Neuronal stem cell (in vitro differentiated cells): ENCODE results near the gene ZSWIM6.

Source experiments
- DNase-seq: peaks from one replicate; pipeline ENCODE4 v3.0.0-alpha.2; 2013; ENCODE audit warnings: low spot score
- H2AFZ ChIP-seq: one replicate; pipeline ENCODE4 v1.6.1; 2013; ENCODE audit warnings: mild to moderate bottlenecking, low read length, inconsistent platforms
- H2AK5ac ChIP-seq: 2 replicates; pipeline ENCODE4 v1.6.1; 2013; ENCODE audit warnings: low read depth, mild to moderate bottlenecking, inconsistent platforms, low read length, moderate library complexity, mixed read lengths
- H2BK120ac ChIP-seq: 2 replicates; pipeline ENCODE4 v1.6.1; 2013; ENCODE audit warnings: low read depth, mild to moderate bottlenecking, inconsistent platforms, low read length, moderate library complexity, mixed read lengths
- H2BK12ac ChIP-seq: one replicate; pipeline ENCODE4 v1.6.1; 2013; ENCODE audit warnings: low read length, inconsistent platforms
- H2BK15ac ChIP-seq: 2 replicates; pipeline ENCODE4 v1.6.1; 2013; ENCODE audit warnings: mild to moderate bottlenecking, low read length, inconsistent platforms, mixed read lengths
- H2BK5ac ChIP-seq: one replicate; pipeline ENCODE4 v1.6.1; 2013; ENCODE audit warnings: inconsistent platforms, mild to moderate bottlenecking, low read length, moderate library complexity
- H3K14ac ChIP-seq: one replicate; pipeline ENCODE4 v1.6.1; 2013; ENCODE audit warnings: low read length, inconsistent platforms
- H3K18ac ChIP-seq: 2 replicates; pipeline ENCODE4 v1.6.1; 2013; ENCODE audit warnings: low read length, inconsistent platforms
- H3K23ac ChIP-seq: 2 replicates; pipeline ENCODE4 v1.6.1; 2013; ENCODE audit warnings: low read depth, mild to moderate bottlenecking, mixed read lengths, low read length, inconsistent platforms; ENCODE audit not compliant: poor library complexity
- H3K27ac ChIP-seq: replicated peaks from 3 replicates; pipeline ENCODE4 v1.5.1; 2013; ENCODE audit warnings: low read length, inconsistent platforms
- H3K27me3 ChIP-seq, 3 experiments: 2 replicates each; pipeline ENCODE4 v1.6.1; 2013; ENCODE audit warnings: low read length in 3 of 3, mild to moderate bottlenecking in 2 of 3, inconsistent platforms in 1 of 3, low read depth in 1 of 3, mixed read lengths in 1 of 3, moderate library complexity in 1 of 3; ENCODE audit not compliant: control insufficient read depth in 3 of 3, insufficient read depth in 3 of 3
- H3K36me3 ChIP-seq, 2 donors: replicated peaks in 1 of 2; 2 replicates each; pipeline ENCODE4 v1.6.1; 2013; ENCODE audit warnings: low read length in 2 of 2; ENCODE audit not compliant: control insufficient read depth in 2 of 2, insufficient read depth in 2 of 2
- H3K4ac ChIP-seq: 2 replicates; pipeline ENCODE4 v1.6.1; 2013; ENCODE audit warnings: inconsistent platforms, mild to moderate bottlenecking, low read length, moderate library complexity
- H3K4me1 ChIP-seq, 2 donors: 1 replicate in 1 of 2; 2 replicates in 1 of 2; pipeline ENCODE4 v1.6.1; 2013; ENCODE audit warnings: low read length in 2 of 2, low read depth in 1 of 2; ENCODE audit not compliant: control insufficient read depth in 2 of 2, insufficient read depth in 1 of 2
- H3K4me2 ChIP-seq: one replicate; pipeline ENCODE4 v1.6.1; 2013; ENCODE audit warnings: mild to moderate bottlenecking, low read length, inconsistent platforms; ENCODE audit not compliant: insufficient read depth, poor library complexity, severe bottlenecking
- H3K4me3 ChIP-seq, 2 donors: 2 replicates each; pipeline ENCODE4 v1.5.1; 2013; ENCODE audit warnings: low read length in 2 of 2, mild to moderate bottlenecking in 2 of 2, inconsistent platforms in 1 of 2, moderate library complexity in 1 of 2
- H3K79me1 ChIP-seq: one replicate; pipeline ENCODE4 v1.6.1; 2013; ENCODE audit warnings: low read depth, mild to moderate bottlenecking, inconsistent platforms, low read length, moderate library complexity
- H3K9ac ChIP-seq: one replicate; pipeline ENCODE4 v1.6.1; 2013; ENCODE audit warnings: mild to moderate bottlenecking, low read depth, low read length, inconsistent platforms; ENCODE audit not compliant: poor library complexity
- H3K9me3 ChIP-seq, 2 donors: replicated peaks in 1 of 2; 2 replicates each; pipeline versions ENCODE3 to v1.6.1; 2013; ENCODE audit warnings: low read length in 2 of 2, mild to moderate bottlenecking in 2 of 2, inconsistent platforms in 1 of 2, low read depth in 1 of 2, mixed read lengths in 1 of 2, moderate library complexity in 1 of 2; ENCODE audit not compliant: control insufficient read depth in 2 of 2, insufficient read depth in 1 of 2
- H4K8ac ChIP-seq: one replicate; pipeline ENCODE4 v1.6.1; 2013; ENCODE audit warnings: low read depth, mild to moderate bottlenecking, inconsistent platforms, low read length, moderate library complexity
- H4K91ac ChIP-seq: one replicate; pipeline ENCODE4 v1.6.1; 2013; ENCODE audit warnings: low read length, low read depth, mild to moderate bottlenecking, inconsistent platforms; ENCODE audit not compliant: poor library complexity
- whole genome bisulfite sequencing, 2 donors: extraction: QIAGEN DNeasy Blood & Tissue Kit; methylation state at CpG; one replicate each; pipeline ENCODE4 v1.1.7; 2013; ENCODE audit warnings: missing lambda C conversion rate in 2 of 2, mixed read lengths in 1 of 2; ENCODE audit not compliant: insufficient read length in 2 of 2, insufficient replicate concordance in 1 of 2; ENCODE audit errors: extremely low coverage in 2 of 2; 5-methylcytosine and 5-hydroxymethylcytosine counted together

Gene ZSWIM6

DNA sequence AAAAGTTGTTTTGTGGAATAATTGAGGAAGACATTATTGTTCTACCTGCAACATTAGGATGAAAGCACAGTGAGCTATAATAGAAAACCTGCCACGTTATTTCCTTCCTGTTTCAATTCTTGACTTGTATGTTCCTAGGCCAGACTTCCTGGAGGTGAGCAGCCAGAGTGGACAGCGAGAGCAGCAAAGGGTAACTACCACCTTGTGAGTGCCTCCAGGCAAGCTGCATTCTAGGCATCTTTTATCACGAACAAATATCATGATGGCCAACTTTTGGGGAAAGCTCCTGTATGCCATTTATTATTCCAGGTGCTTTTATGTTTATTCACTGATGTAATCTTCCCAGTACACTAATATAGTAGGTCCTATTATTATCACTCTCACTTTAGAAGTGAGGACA is 34.0 kb upstream of the ZSWIM6 start:
- Histone ChIP-seq H4K8ac (no peak overlapping the region), H3K23ac (no peak overlapping the region), H3K4me3 (no peak overlapping the region), H3K27ac (no peak overlapping the region), H2BK15ac (no peak overlapping the region), H3K36me3 (no peaks in the 10 kb centered on the region), H3K14ac (no peak overlapping the region), H2AFZ (no peak overlapping the region), H3K4me2 (no peak overlapping the region), H2BK12ac (no peak overlapping the region), H3K79me1 (no peaks in the 10 kb centered on the region), H2BK120ac (no peak overlapping the region), H2BK5ac (no peak overlapping the region), H3K4me1 (peaks cover 14 to 17% of the 10 kb centered on the region in 2 donors), H3K27me3 (no peaks in the 10 kb centered on the region), H3K4ac (no peak overlapping the region), H3K9ac (no peak overlapping the region), H3K18ac (no peak overlapping the region), H2AK5ac (no peak overlapping the region), H3K9me3 (no peaks in the 10 kb centered on the region), H4K91ac (no peak overlapping the region)
- no peak for DNase-seq
- WGBS, 2 donors, result no CpG with 5 or more reads among the region's 3 CpGs

DNA sequence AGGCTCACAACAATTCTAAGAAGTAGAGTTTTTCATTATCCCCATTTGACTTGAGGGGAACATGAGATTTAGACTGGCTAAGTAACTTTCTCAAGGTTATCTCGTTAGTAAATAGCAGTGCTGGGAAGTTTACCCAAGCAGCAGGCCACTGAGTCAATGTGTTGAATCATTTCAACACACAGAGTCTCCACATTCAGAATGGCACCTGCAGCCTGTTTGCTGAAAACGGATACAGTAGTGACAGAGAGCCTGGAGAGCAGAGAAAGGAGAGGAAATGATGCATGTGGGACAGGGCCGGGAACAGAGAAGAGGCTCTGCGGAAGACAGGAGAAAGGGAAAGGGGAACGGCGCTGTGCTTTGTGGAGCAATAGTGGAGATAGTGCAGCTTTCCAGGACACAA is 33.5 kb upstream of the ZSWIM6 start:
- Histone ChIP-seq H2BK15ac (no peak overlapping the region), H3K4me2 (no peak overlapping the region), H2AK5ac (no peak overlapping the region), H3K27me3 (no peaks in the 10 kb centered on the region), H2BK120ac (no peak overlapping the region), H4K8ac (no peak overlapping the region), H2BK5ac (no peak overlapping the region), H3K9me3 (no peaks in the 10 kb centered on the region), H2BK12ac (no peak overlapping the region), H3K4me1 (peaks cover 14 to 15% of the 10 kb centered on the region in 2 donors), H2AFZ (peak overlapping the region; percentile 70), H3K36me3 (no peaks in the 10 kb centered on the region), H4K91ac (no peak overlapping the region), H3K9ac (no peak overlapping the region), H3K18ac (no peak overlapping the region), H3K27ac (no peak overlapping the region), H3K23ac (no peak overlapping the region), H3K4me3 (no peak overlapping the region), H3K4ac (no peak overlapping the region), H3K14ac (no peak overlapping the region), H3K79me1 (no peaks in the 10 kb centered on the region)
- WGBS, 2 donors, result no CpG with 5 or more reads among the region's 6 CpGs
- no peak for DNase-seq

DNA sequence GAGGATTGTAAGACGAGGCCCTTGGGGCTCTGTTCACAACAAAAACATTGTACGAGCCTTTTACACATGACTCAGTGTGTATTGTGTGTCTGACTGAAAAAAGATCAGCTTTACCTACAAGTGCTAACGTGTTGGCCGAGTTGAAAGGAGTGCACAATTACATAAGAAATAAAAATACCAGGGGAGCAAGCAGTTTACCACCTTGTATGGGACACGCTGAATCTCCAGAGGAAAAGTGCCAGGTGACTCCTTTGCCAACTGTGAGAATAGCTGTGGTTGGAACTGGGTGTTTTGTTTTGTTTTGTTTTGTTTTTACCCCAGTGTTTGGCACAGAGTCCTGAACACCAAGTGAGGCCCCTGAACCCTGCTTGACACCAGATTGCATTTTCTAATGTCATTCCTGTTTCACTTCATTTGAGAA is 32.8 kb upstream of the ZSWIM6 start:
- no peak overlapping the region for H2BK120ac ChIP-seq
- no peak overlapping the region for H3K9ac ChIP-seq
- H3K27me3 ChIP-seq, result no peaks in the 10 kb centered on the region
- no peaks in the 10 kb centered on the region for H3K9me3 ChIP-seq
- no peak overlapping the region for H2BK15ac ChIP-seq
- H3K4me2 ChIP-seq, result no peak overlapping the region
- no peak overlapping the region for H3K4me3 ChIP-seq
- H3K18ac ChIP-seq, result no peak overlapping the region
- no peak overlapping the region for H2AK5ac ChIP-seq
- no peak overlapping the region for H2BK5ac ChIP-seq
- no peak overlapping the region for H3K14ac ChIP-seq
- no peaks in the 10 kb centered on the region for H3K36me3 ChIP-seq
- DNase-seq, result no peak
- no peak overlapping the region for H3K23ac ChIP-seq
- H3K27ac ChIP-seq, result no peak overlapping the region
- WGBS, 2 donors, result no CpG with 5 or more reads among the region's 5 CpGs
- H2AFZ ChIP-seq, result peak overlapping the region; percentile 70
- H2BK12ac ChIP-seq, result no peak overlapping the region
- H3K4me1 ChIP-seq, result peaks cover 14 to 15% of the 10 kb centered on the region in 2 donors
- no peak overlapping the region for H3K4ac ChIP-seq
- H3K79me1 ChIP-seq, result no peaks in the 10 kb centered on the region
- no peak overlapping the region for H4K8ac ChIP-seq
- H4K91ac ChIP-seq, result no peak overlapping the region

DNA sequence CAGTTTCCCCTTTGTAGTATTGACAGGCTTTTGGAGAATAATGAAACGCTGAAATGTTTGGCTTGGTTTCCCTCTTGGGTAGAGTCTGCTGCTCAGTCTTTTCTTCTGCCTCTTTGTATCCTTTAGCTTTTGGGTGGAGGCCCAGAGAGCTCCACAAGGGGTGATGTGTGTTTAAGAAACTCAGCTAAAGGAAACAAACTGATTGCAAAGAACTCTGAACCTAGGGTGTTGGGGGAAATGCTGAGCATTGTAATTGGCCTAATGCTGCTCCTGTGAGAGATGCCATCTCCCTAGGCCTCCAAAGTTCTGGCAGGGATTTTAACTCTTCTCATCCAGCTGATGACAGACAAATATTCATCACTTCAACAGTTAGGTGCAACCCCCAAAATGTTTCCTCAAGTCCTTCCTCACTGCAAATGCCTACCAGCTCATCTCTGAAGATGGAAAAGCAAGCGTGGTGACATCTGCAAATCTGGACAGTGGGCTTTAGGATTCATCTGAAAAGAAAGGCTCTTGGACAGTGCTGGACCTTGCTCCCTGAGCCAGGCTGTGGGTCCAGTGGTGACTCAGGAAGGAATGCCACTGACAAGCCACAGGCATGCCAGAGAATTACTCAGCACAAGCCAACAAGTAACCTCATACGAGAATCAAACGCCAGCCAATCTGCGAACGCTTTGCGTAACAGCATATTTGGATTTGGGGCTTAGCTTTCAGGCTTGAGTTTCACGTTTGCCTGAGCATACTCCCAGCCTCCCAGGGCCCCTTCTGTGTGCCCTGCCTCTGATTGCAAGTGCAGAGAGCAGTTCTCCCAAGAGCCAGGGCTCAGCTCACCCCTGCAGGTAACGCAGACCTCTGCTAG is 30.5 kb upstream of the ZSWIM6 start:
- peak overlapping the region; percentile 7 for H2BK12ac ChIP-seq
- DNase-seq, result no peak
- no peak overlapping the region for H3K14ac ChIP-seq
- H3K9ac ChIP-seq, result no peak overlapping the region
- H2AK5ac ChIP-seq, result no peak overlapping the region
- H3K4ac ChIP-seq, result no peak overlapping the region
- no peak overlapping the region for H4K91ac ChIP-seq
- peak overlapping the region; percentile 10 for H2AFZ ChIP-seq
- no peak overlapping the region for H3K23ac ChIP-seq
- H3K4me2 ChIP-seq, result no peak overlapping the region
- H3K4me3 ChIP-seq, result no peak overlapping the region
- H2BK15ac ChIP-seq, result no peak overlapping the region
- no peak overlapping the region for H3K18ac ChIP-seq
- H3K27ac ChIP-seq, result no peak overlapping the region
- no CpG with 5 or more reads among the region's 9 CpGs for whole genome bisulfite sequencing, 2 donors
- H4K8ac ChIP-seq, result no peak overlapping the region
- no peaks in the 10 kb centered on the region for H3K79me1 ChIP-seq
- peaks cover 14 to 17% of the 10 kb centered on the region in 2 donors for H3K4me1 ChIP-seq
- no peaks in the 10 kb centered on the region for H3K27me3 ChIP-seq
- no peaks in the 10 kb centered on the region for H3K36me3 ChIP-seq
- H2BK120ac ChIP-seq, result no peak overlapping the region
- peak overlapping the region; percentile 70 for H2BK5ac ChIP-seq
- no peaks in the 10 kb centered on the region for H3K9me3 ChIP-seq
